K562 (cell line): ENCODE results near the gene DPYSL4. TPM values are rescaled to one million over a fixed set of nuclear protein-coding genes. Genes with fewer than 3 reads are reported as not detected.

Experiments
- ATAC-seq: fragments of 200-7000 bp; cut with Tn5 transposase; 3 replicates; pipeline ENCODE4 v1.9.1; 2020; ENCODE audit warnings: moderate library complexity
- BruUV-seq: library from RNA; stranded (reverse); fragments of 400-500 nt; replicated peaks from 2 replicates; lab custom pipeline; 2021; lab: Mats Ljungman, UMichigan
- CTCF ChIA-PET: fragments of 300-600 bp; formaldehyde crosslinking; extraction: SDS; loops from one replicate; lab custom pipeline; 2021; ENCODE audit warnings: low intra/inter-chr PET ratio; lab: Yijun Ruan, JAX
- POLR2A ChIA-PET: fragments of 300-600, 350-650 bp; sonication (Branson Sonifier 250); formaldehyde crosslinking; extraction: SDS; loops from one replicate; lab custom pipeline; 2021; ENCODE audit warnings: antibody characterized with exemption, inconsistent platforms; lab: Yijun Ruan, JAX
- DNase-seq, 4 experiments: peaks; one replicate each; pipeline versions ENCODE4 v3.0.0 to v3.0.0-alpha.2; 2011 to 2018; ENCODE audit warnings: low spot score in 3 of 4, mixed read lengths in 3 of 4; ENCODE audit errors: extremely low read depth in 1 of 4
- FAIRE-seq: peaks from 2 replicates; lab custom pipeline; 2011; peaks lifted over from hg19 to GRCh38; lab: Jason Lieb, UNC
- H2AFZ ChIP-seq: 2 replicates; pipeline ENCODE4 v1.6.0; 2011; ENCODE audit warnings: low read depth, low read length, control low read depth, inconsistent platforms
- H3K27ac ChIP-seq: fragments of 200-600 bp; 3 replicates; pipeline ENCODE4 v1.8.0; 2011; ENCODE audit warnings: low read depth, mild to moderate bottlenecking, control low read depth, inconsistent platforms, low read length, moderate library complexity, mixed read lengths; ENCODE audit errors: extremely low read depth
- H3K27me3 ChIP-seq, 2 experiments: fragments of 300-600 bp in 1 of 2; 2 replicates in 1 of 2; 3 replicates in 1 of 2; pipeline versions ENCODE4 v1.6.0 to v1.8.0; 2011; ENCODE audit warnings: inconsistent platforms in 2 of 2, low read length in 2 of 2, mild to moderate bottlenecking in 1 of 2, mixed read lengths in 1 of 2, moderate library complexity in 1 of 2; ENCODE audit not compliant: control insufficient read depth in 2 of 2, insufficient read depth in 2 of 2
- H3K36me3 ChIP-seq: fragments of 300-600 bp; 3 replicates; pipeline ENCODE4 v1.8.0; 2011; ENCODE audit warnings: mild to moderate bottlenecking, low read length, inconsistent platforms; ENCODE audit not compliant: control insufficient read depth, insufficient read depth
- H3K4me1 ChIP-seq, 2 experiments: fragments of 200-600 bp in 1 of 2; replicated peaks in 1 of 2; 2 replicates in 1 of 2; 3 replicates in 1 of 2; pipeline versions ENCODE4 v1.5.1 to v1.8.0; 2011; ENCODE audit warnings: inconsistent platforms in 2 of 2, low read length in 2 of 2, mild to moderate bottlenecking in 1 of 2, mixed read lengths in 1 of 2, moderate library complexity in 1 of 2; ENCODE audit not compliant: control insufficient read depth in 2 of 2, insufficient read depth in 2 of 2
- H3K4me2 ChIP-seq: 2 replicates; pipeline ENCODE4 v1.6.1; 2011; ENCODE audit warnings: low read length, control low read depth, inconsistent platforms, mixed read lengths; ENCODE audit not compliant: insufficient read depth
- H3K4me3 ChIP-seq: fragments of 200-600 bp; sonication (generic), shearing (Covaris generic); 2 replicates; pipeline ENCODE4 v1.5.1; 2016; ENCODE audit warnings: control low read depth, inconsistent platforms
- H3K79me2 ChIP-seq: fragments of 200-600 bp; 3 replicates; pipeline ENCODE4 v1.8.0; 2011; ENCODE audit warnings: low read length, inconsistent platforms; ENCODE audit not compliant: control insufficient read depth, insufficient read depth
- H3K9ac ChIP-seq, 2 experiments: 2 replicates each; pipeline versions ENCODE4 v1.6.0 to v1.6.1; 2011; ENCODE audit warnings: low read depth in 2 of 2, low read length in 2 of 2, control low read depth in 1 of 2, inconsistent platforms in 1 of 2, mild to moderate bottlenecking in 1 of 2, mixed read lengths in 1 of 2; ENCODE audit not compliant: insufficient read depth in 1 of 2
- H3K9me1 ChIP-seq: one replicate; pipeline ENCODE4 v1.6.0; 2011; ENCODE audit warnings: inconsistent platforms, mild to moderate bottlenecking, low read length, moderate library complexity; ENCODE audit not compliant: control insufficient read depth, insufficient read depth
- H3K9me3 ChIP-seq: replicated peaks from 2 replicates; pipeline ENCODE4 v1.5.1; 2011; ENCODE audit warnings: low read depth, low read length, inconsistent platforms; ENCODE audit not compliant: control insufficient read depth, insufficient read depth
- H4K20me1 ChIP-seq: replicated peaks from 2 replicates; pipeline ENCODE4 v1.6.1; 2011; ENCODE audit warnings: low read length, inconsistent platforms, mixed read lengths; ENCODE audit not compliant: control insufficient read depth, insufficient read depth
- ATF4 ChIP-seq: fragments of 450-650 bp; formaldehyde crosslinking; IDR thresholded peaks from 2 replicates; pipeline ENCODE4 v1.4.0; 2022; ENCODE audit warnings: mild to moderate bottlenecking, moderate library complexity
- BCL6 ChIP-seq: fragments of 250-450 bp; sonication (Bioruptor Pico); IDR thresholded peaks from 2 replicates; pipeline ENCODE4 v1.4.0; 2020
- DACH1 ChIP-seq: fragments of 450-650 bp; IDR thresholded peaks from 2 replicates; pipeline ENCODE4 v1.6.1; 2018; ENCODE audit not compliant: partially characterized antibody
- GTF3C2 ChIP-seq: IDR thresholded peaks from 3 replicates; pipeline ENCODE4 v1.6.1; 2011; ENCODE audit warnings: borderline replicate concordance, mild to moderate bottlenecking, moderate library complexity; ENCODE audit not compliant: insufficient read length; ENCODE audit errors: extremely low read depth
- HIVEP1 ChIP-seq: fragments of 250-450 bp; sonication (Bioruptor Pico); IDR thresholded peaks from 2 replicates; pipeline ENCODE4 v1.4.0; 2020; ENCODE audit warnings: mild to moderate bottlenecking
- HMBOX1 ChIP-seq: sonication (generic); IDR thresholded peaks from 2 replicates; pipeline ENCODE4 v1.6.1; 2016
- ILF3 ChIP-seq: fragments of 450-650 bp; IDR thresholded peaks from 2 replicates; pipeline ENCODE4 v1.6.1; 2018; ENCODE audit warnings: antibody characterized with exemption, mild to moderate bottlenecking, moderate library complexity, borderline replicate concordance
- MAFF ChIP-seq: IDR thresholded peaks from 2 replicates; pipeline ENCODE4 v1.6.1; 2012; ENCODE audit warnings: low read length, improper control_type of control experiment
- MXI1 ChIP-seq: IDR thresholded peaks from 2 replicates; pipeline ENCODE4 v1.6.1; 2011; ENCODE audit warnings: low read depth, mild to moderate bottlenecking, improper control_type of control experiment, low read length
- RBM15 ChIP-seq: fragments of 200-400 bp; formaldehyde crosslinking; IDR thresholded peaks from 2 replicates; pipeline ENCODE4 v1.6.1; 2018; ENCODE audit warnings: mild to moderate bottlenecking, low read length, moderate library complexity; ENCODE audit not compliant: insufficient read depth
- TARDBP ChIP-seq: fragments of 450-650 bp; IDR thresholded peaks from 2 replicates; pipeline ENCODE4 v1.6.1; 2016
- TGIF2 ChIP-seq: sonication (generic); formaldehyde crosslinking; IDR thresholded peaks from 2 replicates; pipeline ENCODE4 v1.8.1; 2022; ENCODE audit warnings: mild to moderate bottlenecking, missing genetic modification reagents, moderate library complexity
- THRB ChIP-seq: fragments of 450-650 bp; formaldehyde crosslinking; conservative IDR thresholded peaks from 2 replicates; pipeline ENCODE4 v1.4.0; 2022; ENCODE audit warnings: mild to moderate bottlenecking, missing genetic modification characterization
- ZBTB2 ChIP-seq: fragments of 450-650 bp; IDR thresholded peaks from 2 replicates; pipeline ENCODE4 v1.6.1; 2016; ENCODE audit warnings: antibody characterized with exemption
- WGBS: fragments of 100-300 bp; shearing (Covaris generic); methylation state at CpG from one replicate; pipeline ENCODE4 v1.1.6; 2016; ENCODE audit warnings: low coverage, mixed read lengths; ENCODE audit not compliant: insufficient coverage; ENCODE audit errors: missing lambda C conversion rate; 5-methylcytosine and 5-hydroxymethylcytosine counted together
- in situ Hi-C: fragments of 300-500 bp; cut with MboI; formaldehyde crosslinking; loops from 4 replicates; pipeline ENCODE4 v1.15.0; 2018; ENCODE audit warnings: inconsistent platforms, mixed read lengths
- intact Hi-C: fragments of 100-400 bp; cut with micrococcal nuclease; formaldehyde crosslinking; loops from 2 replicates; pipeline ENCODE4 v1.14.2; 2022
- polyA plus RNA-seq, 8 experiments: library from polyadenylated mRNA; depleted of rRNA in 4 of 8; stranded (reverse) in 5 of 8; unstranded in 3 of 8; fragments of >200 nt; fragmentation: Nextera tagmentation in 2 of 8; fragmentation: Illumina TruSeq in 1 of 8; extraction: Ambion mirVana in 2 of 8; extraction: Trizol in 1 of 8; gene quantifications; 2 replicates each; pipeline versions ENCODE4 v1.2.1 to v1.2.3, GENCODE V29; 2011 to 2014; ENCODE audit warnings: inconsistent platforms in 1 of 8, missing spikeins in 1 of 8
- total RNA-seq, 7 experiments: library from RNA; depleted of rRNA in 6 of 7; stranded (reverse); fragments of >200 nt in 6 of 7; fragmentation: Illumina TruSeq in 2 of 7; extraction: Trizol in 2 of 7; gene quantifications; 2 replicates each; pipeline versions ENCODE4 v1.2.1 to v1.2.3, GENCODE V29; 2011 to 2021; ENCODE audit warnings: low replicate concordance in 1 of 7

The DPYSL4 gene
- total and polyA plus RNA-seq, 9 of the 15 experiments (the other 6 are each of a cell fraction or from before 2014, with no cell fraction given): 0.03 TPM; not detected in 8

GRCh38 chr10:132233501-132234085, 46.8 kb downstream of the DPYSL4 start (continued):
- TF ChIP-seq BCL6 (CRISPR knock-in tag) (no peak), HMBOX1 (no peak), HIVEP1 (CRISPR knock-in tag) (no peak)

GRCh38 chr10:132234860-132235259, 48.1 kb downstream of the DPYSL4 start:
- intact Hi-C loops: no loop called here
- Histone ChIP-seq H2AFZ (no peak overlapping the region), H3K4me3 (no peak overlapping the region), H4K20me1 (0 out of 2 replicates have a peak, but pooled peaks cover 6% of the 10 kb centered on the region), H3K4me1 (peaks cover 0 to 28% of the 10 kb centered on the region in 2 experiments; a peak in 2 of 5 replicates), H3K27me3 (peaks cover 17 to 85% of the 10 kb centered on the region in 2 experiments; a peak in 3 of 5 replicates), H3K36me3 (no peaks in the 10 kb centered on the region), H3K79me2 (no peaks in the 10 kb centered on the region), H3K9me1 (no peaks in the 10 kb centered on the region), H3K9me3 (no peaks in the 10 kb centered on the region), H3K27ac (no peak overlapping the region), H3K9ac (no peak overlapping the region), H3K4me2 (no peak overlapping the region)
- WGBS: 8% methylated on average over 5 of the region's 6 CpGs
- POLR2A ChIA-PET: no interaction called here
- BruUV-seq: no TSS peak
- TF ChIP-seq RBM15 (no peak), TGIF2 (no peak), TARDBP (no peak), MAFF (no peak), ZBTB2 (no peak), ILF3 (no peak), MXI1 (no peak), ATF4 (CRISPR knock-in tag) (no peak), DACH1 (no peak), GTF3C2 (no peak), THRB (CRISPR knock-in tag) (no peak)
- ATAC-seq (no peak), DNase-seq (no peak), FAIRE-seq (no peak)
- CTCF ChIA-PET: no interaction called here
- in situ Hi-C loops: no loop called here
